GM15510 (cell line): ENCODE measurements around the gene PDLIM4.

ENCODE experiments used
- POLR2A ChIP-seq: IDR thresholded peaks from 3 replicates; pipeline ENCODE4 v1.6.1; 2011; ENCODE audit warnings: borderline replicate concordance; ENCODE audit not compliant: insufficient read length; ENCODE audit errors: extremely low read depth

PDLIM4 gene

DNA sequence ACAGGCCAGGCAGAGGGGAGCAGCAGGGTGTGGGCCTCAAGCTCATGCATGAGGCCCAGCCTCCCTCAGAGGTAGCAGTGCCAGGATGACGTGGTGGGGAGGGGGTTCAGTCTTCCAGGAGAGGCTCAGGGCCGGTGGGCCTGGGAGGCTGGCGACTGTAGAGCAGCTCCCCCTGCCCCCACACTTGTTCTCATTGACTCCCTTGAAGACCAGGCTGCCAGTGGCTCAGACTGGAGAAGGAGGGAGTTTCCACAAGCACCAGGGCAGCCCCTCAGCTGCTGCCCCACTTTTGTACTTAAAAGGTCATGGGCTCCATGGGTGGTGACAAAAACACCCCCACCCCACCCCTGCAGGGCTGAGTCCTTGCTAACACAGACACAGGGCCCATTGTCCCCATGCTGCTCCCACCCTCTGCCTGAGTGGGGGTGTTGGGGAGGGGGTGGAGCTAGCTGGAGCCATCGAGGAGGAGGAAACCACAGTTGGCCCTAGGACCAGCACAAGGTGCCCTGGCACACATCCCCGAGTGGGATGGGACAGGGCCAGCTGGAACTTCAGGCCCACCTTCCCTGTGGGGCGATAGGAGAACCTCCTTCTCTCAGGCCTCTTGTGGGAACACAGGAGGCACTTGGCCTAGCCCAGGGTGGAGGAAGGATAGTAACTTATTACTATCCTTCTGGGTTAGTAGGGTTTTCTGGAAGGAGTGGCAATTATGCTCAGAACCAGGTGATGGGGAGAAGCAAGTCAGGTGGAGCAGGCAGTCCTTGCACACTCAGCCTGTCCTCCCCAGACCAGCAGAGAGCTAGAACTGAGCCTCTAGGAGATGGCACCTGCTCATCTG is 10.7 kb downstream of the PDLIM4 start:
- TF ChIP-seq POLR2A = no peak

- no peak for TF ChIP-seq POLR2A
Measured at GRCh38 chr5:132268769-132269551, 11.5 kb downstream of the PDLIM4 start.

- no peak for TF ChIP-seq POLR2A
Measured at GRCh38 chr5:132269635-132270334, 12.3 kb downstream of the PDLIM4 start.

- no peak for TF ChIP-seq POLR2A
Measured at GRCh38 chr5:132270335-132270665, 12.8 kb downstream of the PDLIM4 start.

- no peak for TF ChIP-seq POLR2A
Measured at GRCh38 chr5:132270706-132271105, 13.2 kb downstream of the PDLIM4 start.

DNA sequence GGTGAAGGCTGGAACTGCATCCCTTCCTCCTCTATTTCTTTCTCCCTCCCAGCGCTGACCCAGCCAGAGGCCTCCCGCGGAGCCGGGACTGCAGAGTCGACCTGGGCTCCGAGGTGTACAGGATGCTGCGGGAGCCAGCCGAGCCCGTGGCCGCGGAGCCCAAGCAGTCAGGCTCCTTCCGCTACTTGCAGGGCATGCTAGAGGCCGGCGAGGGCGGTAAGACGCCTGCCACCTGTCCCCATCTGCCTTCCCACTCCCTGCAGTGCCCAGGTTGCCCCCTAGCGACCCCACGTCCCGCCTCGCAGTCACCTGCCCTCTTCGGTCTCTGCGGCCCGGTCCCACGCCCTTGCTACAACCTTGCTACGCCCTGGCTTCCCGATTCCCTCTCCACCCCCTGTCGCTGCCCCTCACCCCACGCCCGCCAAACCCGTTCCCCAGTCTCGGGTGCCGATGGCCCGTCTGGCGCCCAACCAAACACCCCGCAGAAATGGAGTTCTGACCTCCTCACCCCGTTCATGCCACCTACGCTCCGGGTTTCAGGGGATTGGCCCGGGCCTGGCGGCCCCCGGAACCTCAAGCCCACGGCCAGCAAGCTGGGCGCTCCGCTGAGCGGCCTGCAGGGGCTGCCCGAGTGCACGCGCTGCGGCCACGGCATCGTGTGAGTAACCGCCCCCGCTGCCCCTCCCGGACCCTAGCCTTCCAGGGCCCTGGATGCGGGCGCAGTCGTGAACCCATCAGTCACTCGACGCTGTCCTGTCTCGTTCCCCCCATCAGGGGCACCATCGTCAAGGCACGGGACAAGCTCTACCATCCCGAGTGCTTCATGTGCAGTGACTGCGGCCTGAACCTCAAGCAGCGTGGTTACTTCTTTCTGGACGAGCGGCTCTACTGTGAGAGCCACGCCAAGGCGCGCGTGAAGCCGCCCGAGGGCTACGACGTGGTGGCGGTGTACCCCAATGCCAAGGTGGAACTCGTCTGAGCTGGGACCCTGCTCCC is 14.1 kb downstream of the PDLIM4 start:
- TF ChIP-seq POLR2A = no peak

DNA sequence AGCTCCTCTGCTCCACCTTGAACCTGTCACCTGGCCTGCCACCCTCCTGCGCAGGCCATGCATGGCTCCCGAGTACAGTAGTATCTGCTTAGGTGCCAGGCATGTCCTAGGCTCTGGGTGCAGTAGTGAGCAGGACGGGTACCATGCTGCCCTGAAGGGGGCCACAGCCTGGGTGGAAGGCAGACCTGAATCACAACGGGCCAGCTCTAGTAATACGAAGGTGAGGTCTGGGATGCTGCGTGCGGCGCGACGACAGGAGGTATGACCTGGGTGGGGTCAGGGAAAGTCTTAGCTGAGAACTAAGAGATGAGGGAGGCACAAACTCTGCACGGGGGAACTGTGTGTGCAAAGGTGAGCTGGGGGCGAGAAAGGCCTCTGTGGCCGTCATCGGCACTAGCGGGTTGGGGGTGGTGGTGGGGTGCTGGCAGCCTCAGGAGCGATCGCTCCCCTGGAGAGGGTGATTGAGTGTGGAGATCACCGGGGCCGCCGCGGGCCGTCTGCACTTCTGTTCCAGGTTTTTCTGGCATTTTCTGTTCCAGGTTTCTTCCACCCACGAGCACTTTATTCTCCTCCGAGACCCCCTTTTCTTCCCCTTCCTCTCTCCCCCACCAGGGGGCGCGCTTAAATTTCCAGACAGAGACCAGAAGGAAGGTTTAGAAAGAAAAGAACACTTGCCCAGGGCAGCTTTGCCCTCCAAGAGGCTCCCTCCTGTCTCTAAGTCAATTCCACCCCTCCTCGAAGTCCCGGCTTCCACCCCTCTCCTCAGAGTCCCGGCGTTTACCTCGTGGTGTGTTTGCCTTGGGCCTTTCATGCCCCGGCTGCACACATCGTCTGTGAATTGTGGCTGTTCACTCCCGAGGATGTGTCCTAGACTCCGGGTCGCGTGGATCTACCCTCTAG is 15.1 kb downstream of the PDLIM4 start:
- no peak for TF ChIP-seq POLR2A

DNA sequence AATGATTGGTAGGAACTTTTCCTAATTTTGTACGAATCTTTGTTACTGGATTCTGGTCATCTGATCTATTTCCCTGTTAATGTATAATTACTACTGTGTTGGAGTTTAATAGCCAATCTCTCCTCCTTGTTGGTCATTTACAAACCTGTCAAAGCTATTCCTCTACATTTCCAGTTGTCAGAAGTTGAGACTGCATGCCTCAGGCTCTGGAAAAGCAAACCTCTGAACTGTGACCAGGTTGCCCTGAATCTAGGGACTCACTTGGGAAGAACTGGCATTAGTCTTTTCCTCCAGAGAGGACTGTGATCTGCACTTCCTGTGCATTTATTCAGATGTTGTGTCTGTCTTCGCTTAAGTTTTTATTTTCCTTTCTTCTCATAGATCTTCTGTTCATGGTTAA is 16.1 kb downstream of the PDLIM4 start:
- no peak for TF ChIP-seq POLR2A

DNA sequence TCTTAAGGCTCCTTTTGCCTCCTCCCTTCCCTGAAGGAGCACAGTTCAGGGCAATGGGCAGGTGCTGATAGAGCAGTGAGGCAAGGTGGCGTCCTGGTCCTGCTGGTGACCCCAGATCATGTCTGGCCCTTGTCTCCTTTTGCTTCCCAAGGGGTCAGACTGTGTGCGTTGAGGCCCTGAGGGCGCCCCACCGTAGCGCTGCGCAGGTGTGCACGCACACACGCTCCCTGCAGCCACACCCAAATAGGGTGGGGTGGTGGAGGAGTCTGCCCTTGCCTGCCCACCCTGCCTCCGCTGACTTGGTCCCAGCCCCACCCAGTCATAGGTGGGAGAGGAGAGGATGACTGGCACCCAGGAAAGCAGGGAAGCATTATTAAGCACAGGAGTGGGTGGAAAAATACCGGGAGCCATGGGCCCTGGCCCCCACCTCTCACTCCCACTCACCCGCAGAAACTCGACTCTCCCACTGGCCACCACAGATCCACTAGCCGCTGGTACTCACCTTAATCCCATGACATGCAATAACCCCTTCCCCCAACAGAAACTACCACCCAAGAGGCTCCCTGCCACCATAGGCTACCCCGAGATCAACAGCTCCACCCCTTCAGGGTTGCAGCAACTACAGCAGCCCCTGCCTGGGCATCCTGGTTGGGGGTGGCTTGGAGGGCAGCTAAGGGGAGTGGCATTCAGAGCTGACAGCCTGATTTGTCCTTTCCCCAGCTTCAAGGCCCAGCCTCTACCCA is 16.7 kb downstream of the PDLIM4 start:
- TF ChIP-seq POLR2A = no peak

- TF ChIP-seq POLR2A = no peak
Measured at GRCh38 chr5:132275367-132276220, 18.1 kb downstream of the PDLIM4 start.

GRCh38 chr5:132277256-132277655 is 19.8 kb downstream of the PDLIM4 start:
- TF ChIP-seq POLR2A = no peak
